H1 (cell line): ENCODE measurements around the gene GABRR2. TPM values are rescaled to one million over a fixed set of nuclear protein-coding genes. Genes with fewer than 3 reads are reported as not detected.

Source experiments
- CTCF ChIA-PET: fragments of 300-600 bp; sonication (Branson Sonifier 250); formaldehyde crosslinking; loops from one replicate; lab custom pipeline; 2021; ENCODE audit not compliant: partially characterized antibody; lab: Charles Lee
- POLR2A ChIA-PET: fragments of 300-600 bp; sonication (Branson Sonifier 250); formaldehyde crosslinking; loops from one replicate; lab custom pipeline; 2021; ENCODE audit warnings: inconsistent platforms; ENCODE audit not compliant: partially characterized antibody; lab: Charles Lee
- DNase-seq, 2 experiments: peaks; one replicate each; pipeline versions ENCODE4 v3.0.0 to v3.0.0-alpha.2; 2010 to 2022; ENCODE audit warnings: low spot score in 2 of 2, low read depth in 1 of 2, mixed read lengths in 1 of 2
- FAIRE-seq: peaks from 2 replicates; lab custom pipeline; 2011; peaks lifted over from hg19 to GRCh38; lab: Jason Lieb, UNC
- H2AFZ ChIP-seq: 2 replicates; pipeline ENCODE4 v1.8.1; 2012; ENCODE audit warnings: low read length, inconsistent platforms
- H2AK5ac ChIP-seq: 2 replicates; pipeline ENCODE4 v1.6.1; 2013; ENCODE audit warnings: low read depth, low read length
- H2BK120ac ChIP-seq: replicated peaks from 2 replicates; pipeline ENCODE3; 2013; ENCODE audit warnings: low read depth, low read length, inconsistent platforms
- H2BK12ac ChIP-seq: 2 replicates; pipeline ENCODE4 v1.6.1; 2013; ENCODE audit warnings: low read depth, low read length
- H2BK15ac ChIP-seq: 2 replicates; pipeline ENCODE4 v1.6.1; 2013; ENCODE audit warnings: low read length
- H2BK20ac ChIP-seq: 2 replicates; pipeline ENCODE4 v1.6.1; 2013; ENCODE audit warnings: low read length
- H2BK5ac ChIP-seq: 2 replicates; pipeline ENCODE4 v1.6.1; 2013; ENCODE audit warnings: low read depth, low read length
- H3K14ac ChIP-seq: 2 replicates; pipeline ENCODE4 v1.6.1; 2013; ENCODE audit warnings: inconsistent platforms; ENCODE audit not compliant: insufficient read length
- H3K18ac ChIP-seq: 2 replicates; pipeline ENCODE4 v1.6.1; 2013; ENCODE audit warnings: low read length; ENCODE audit errors: extremely low read depth
- H3K23ac ChIP-seq: 2 replicates; pipeline ENCODE4 v1.6.1; 2013; ENCODE audit warnings: inconsistent platforms; ENCODE audit not compliant: insufficient read length
- H3K23me2 ChIP-seq: 2 replicates; pipeline ENCODE4 v1.6.1; 2013; ENCODE audit warnings: low read depth, low read length
- H3K27ac ChIP-seq: 2 replicates; pipeline ENCODE4 v1.6.1; 2011; ENCODE audit warnings: low read depth, low read length, inconsistent platforms
- H3K27me3 ChIP-seq, 4 experiments: replicated peaks in 1 of 4; 1 replicate in 1 of 4; 2 replicates in 3 of 4; pipeline versions ENCODE4 v1.6.1 to v1.8.1; 2011 to 2013; ENCODE audit warnings: low read length in 3 of 4, mild to moderate bottlenecking in 3 of 4, inconsistent platforms in 2 of 4, mixed read lengths in 2 of 4, moderate library complexity in 1 of 4; ENCODE audit not compliant: control insufficient read depth in 3 of 4, insufficient read depth in 3 of 4; ENCODE audit errors: extremely low read depth in 1 of 4
- H3K36me3 ChIP-seq, 4 experiments: 2 replicates each; pipeline versions ENCODE4 v1.6.1 to v1.8.1; 2011 to 2013; ENCODE audit warnings: mild to moderate bottlenecking in 4 of 4, low read length in 3 of 4, moderate library complexity in 2 of 4, control low read depth in 1 of 4, inconsistent platforms in 1 of 4; ENCODE audit not compliant: insufficient read depth in 4 of 4, control insufficient read depth in 2 of 4
- H3K4ac ChIP-seq: replicated peaks from 2 replicates; pipeline ENCODE3; 2013; ENCODE audit warnings: low read length, low read depth, mixed read lengths, inconsistent platforms; ENCODE audit not compliant: insufficient read length
- H3K4me1 ChIP-seq, 4 experiments: replicated peaks in 1 of 4; 1 replicate in 1 of 4; 2 replicates in 3 of 4; pipeline versions ENCODE4 v1.6.1 to v1.8.1; 2011 to 2013; ENCODE audit warnings: low read length in 3 of 4, inconsistent platforms in 2 of 4, mixed read lengths in 1 of 4; ENCODE audit not compliant: insufficient read depth in 4 of 4, control insufficient read depth in 3 of 4
- H3K4me2 ChIP-seq, 2 experiments: 2 replicates each; pipeline versions ENCODE4 v1.6.1 to v1.8.1; 2011 to 2013; ENCODE audit warnings: low read depth in 2 of 2, low read length in 2 of 2, control low read depth in 1 of 2, inconsistent platforms in 1 of 2, mild to moderate bottlenecking in 1 of 2; ENCODE audit not compliant: insufficient read depth in 1 of 2
- H3K4me3 ChIP-seq, 4 experiments: fragments of 200-600, 300-600 bp in 1 of 4; sonication (generic), shearing (Covaris generic), sonication (Bioruptor Twin) in 1 of 4; 2 replicates each; pipeline versions ENCODE4 v1.5.1 to v1.8.1; 2011 to 2016; ENCODE audit warnings: low read length in 4 of 4, low read depth in 3 of 4, control low read depth in 2 of 4, inconsistent platforms in 2 of 4, mild to moderate bottlenecking in 2 of 4, mixed read lengths in 1 of 4, moderate library complexity in 1 of 4; ENCODE audit not compliant: insufficient read depth in 2 of 4; ENCODE audit errors: extremely low read depth in 1 of 4
- H3K56ac ChIP-seq: replicated peaks from 2 replicates; pipeline ENCODE3; 2013; ENCODE audit warnings: low read depth, mild to moderate bottlenecking, mixed read lengths, low read length, inconsistent platforms; ENCODE audit not compliant: insufficient read length
- H3K79me1 ChIP-seq: 2 replicates; pipeline ENCODE4 v1.6.1; 2013; ENCODE audit warnings: low read depth, low read length, control low read depth
- H3K79me2 ChIP-seq, 2 experiments: 2 replicates each; pipeline versions ENCODE4 v1.6.1 to v1.8.1; 2012 to 2013; ENCODE audit warnings: low read length in 2 of 2, mild to moderate bottlenecking in 2 of 2, inconsistent platforms in 1 of 2; ENCODE audit not compliant: insufficient read depth in 2 of 2, control insufficient read depth in 1 of 2
- H3K9ac ChIP-seq, 4 experiments: replicated peaks in 1 of 4; 1 replicate in 1 of 4; 2 replicates in 3 of 4; pipeline versions ENCODE4 v1.6.1 to v1.8.1; 2011 to 2013; ENCODE audit warnings: low read depth in 3 of 4, low read length in 3 of 4, control low read depth in 2 of 4, mild to moderate bottlenecking in 2 of 4, moderate library complexity in 2 of 4, inconsistent platforms in 1 of 4; ENCODE audit errors: extremely low read depth in 1 of 4
- H3K9me3 ChIP-seq, 2 experiments: 2 replicates each; pipeline versions ENCODE4 v1.6.1 to v1.8.1; 2012 to 2013; ENCODE audit warnings: mild to moderate bottlenecking in 2 of 2, moderate library complexity in 2 of 2, control low read depth in 1 of 2, inconsistent platforms in 1 of 2, low read depth in 1 of 2, low read length in 1 of 2, mixed read lengths in 1 of 2; ENCODE audit not compliant: insufficient read depth in 2 of 2
- H4K20me1 ChIP-seq, 2 experiments: replicated peaks in 1 of 2; 2 replicates each; pipeline versions ENCODE3 to v1.8.1; 2011 to 2013; ENCODE audit warnings: inconsistent platforms in 2 of 2, low read length in 2 of 2, mild to moderate bottlenecking in 1 of 2; ENCODE audit not compliant: insufficient read depth in 2 of 2, control insufficient read depth in 1 of 2
- H4K5ac ChIP-seq: 2 replicates; pipeline ENCODE4 v1.6.1; 2013; ENCODE audit warnings: low read length, low read depth, mixed read lengths, inconsistent platforms; ENCODE audit not compliant: insufficient read length
- H4K8ac ChIP-seq: 2 replicates; pipeline ENCODE4 v1.8.0; 2013; ENCODE audit warnings: mild to moderate bottlenecking, moderate library complexity, low read length, inconsistent platforms; ENCODE audit not compliant: insufficient read depth; ENCODE audit errors: extremely low read depth
- H4K91ac ChIP-seq: replicated peaks from 2 replicates; pipeline ENCODE3; 2013; ENCODE audit warnings: low read length, mixed read lengths, inconsistent platforms; ENCODE audit not compliant: insufficient read length
- CTBP2 ChIP-seq: IDR thresholded peaks from 2 replicates; pipeline ENCODE4 v1.7.0; 2011; ENCODE audit warnings: borderline replicate concordance, mild to moderate bottlenecking, moderate library complexity, mixed read lengths, low read length; ENCODE audit not compliant: insufficient read depth, insufficient read length
- JUND ChIP-seq: IDR thresholded peaks from 2 replicates; pipeline ENCODE4 v1.6.1; 2011; ENCODE audit warnings: mild to moderate bottlenecking, improper control_type of control experiment, low read length
- PHF8 ChIP-seq: fragments of 200-600 bp; sonication (generic); conservative IDR thresholded peaks from 2 replicates; pipeline ENCODE4 v1.7.1; 2012; ENCODE audit warnings: low read depth, mild to moderate bottlenecking, inconsistent platforms, low read length, moderate library complexity
- POLR2A ChIP-seq, 2 experiments: IDR thresholded peaks; 1 replicate in 1 of 2; 2 replicates in 1 of 2; pipeline ENCODE4 v1.6.1; 2011; ENCODE audit warnings: low read depth in 2 of 2, low read length in 2 of 2, mild to moderate bottlenecking in 2 of 2; ENCODE audit errors: control extremely low read depth in 1 of 2
- POLR2AphosphoS5 ChIP-seq: IDR thresholded peaks from 2 replicates; pipeline ENCODE4 v1.6.1; 2011; ENCODE audit warnings: low read depth, low read length
- RXRA ChIP-seq: IDR thresholded peaks from 2 replicates; pipeline ENCODE4 v1.6.1; 2011; ENCODE audit warnings: low read depth, mild to moderate bottlenecking, low read length, moderate library complexity; ENCODE audit not compliant: insufficient read depth
- SIRT6 ChIP-seq: IDR thresholded peaks from one replicate; pipeline ENCODE4 v1.7.1; 2012; ENCODE audit warnings: low read length, inconsistent platforms
- TAF1 ChIP-seq: IDR thresholded peaks from 2 replicates; pipeline ENCODE4 v1.6.1; 2011; ENCODE audit warnings: mild to moderate bottlenecking, low read depth, low read length
- WGBS, 2 experiments: shearing (Covaris generic) in 1 of 2; methylation state at CpG; one replicate each; pipeline versions ENCODE4 v1.1.6 to v1.1.7; 2013 to 2015; ENCODE audit warnings: low lambda C conversion rate in 2 of 2, mixed read lengths in 2 of 2, inconsistent platforms in 1 of 2, low coverage in 1 of 2, missing lambda C conversion rate in 1 of 2; ENCODE audit not compliant: insufficient replicate concordance in 2 of 2, insufficient coverage in 1 of 2, insufficient read length in 1 of 2; ENCODE audit errors: extremely low coverage in 1 of 2, missing lambda C conversion rate in 1 of 2; 5-methylcytosine and 5-hydroxymethylcytosine counted together
- polyA plus RNA-seq, 7 experiments: library from polyadenylated mRNA; depleted of rRNA in 3 of 7; stranded (reverse) in 5 of 7; unstranded in 2 of 7; fragments of >200 nt in 5 of 7; fragments of 200-250 nt in 2 of 7; gene quantifications; 1 replicate in 5 of 7; 2 replicates in 1 of 7; 4 replicates in 1 of 7; pipeline versions ENCODE4 v1.2.1 to v1.2.3, GENCODE V29; 2011 to 2013; ENCODE audit warnings: missing spikeins in 2 of 7, mixed read lengths in 2 of 7
- total RNA-seq: library from RNA; stranded (reverse); fragmentation: NEBNext Ultra II Directional; extraction: Animal tissue kit (Norgen Biotek cat#: 25700); gene quantifications from 2 replicates; pipeline ENCODE4 v1.2.1, GENCODE V29; 2021
- TF ChIP-seq, protein P1 (sequence below): IDR thresholded peaks from 2 replicates; pipeline ENCODE4 v1.6.1; 2011; ENCODE audit warnings: low read length, improper control_type of control experiment

The GABRR2 gene
- total and polyA plus RNA-seq, 2 of the 8 experiments (the other 6 are each of a cell fraction or from before 2014, with no cell fraction given), result not detected

DNA sequence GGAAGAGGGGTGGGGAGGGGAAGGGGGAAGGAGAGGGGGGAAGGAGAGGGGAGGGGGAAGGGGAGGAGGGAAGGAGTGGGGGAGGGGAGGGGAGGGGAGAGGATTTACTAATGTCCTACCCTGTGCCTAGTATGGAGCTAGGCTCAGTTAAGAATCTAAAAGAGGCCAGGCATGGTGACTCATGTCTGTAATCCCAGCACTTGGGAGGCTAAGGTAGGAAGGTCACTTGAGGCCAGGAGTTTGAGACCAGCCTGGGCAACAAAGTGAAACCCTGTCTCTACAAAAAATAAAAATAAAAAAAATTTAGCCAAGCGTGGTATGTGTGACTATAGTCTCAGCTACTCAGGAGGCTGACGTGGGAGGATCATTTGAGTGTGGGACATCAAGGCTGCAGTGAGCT is 24.5 kb upstream of the GABRR2 start:
- Histone ChIP-seq H3K9ac (no peak overlapping the region), H3K56ac (no peak overlapping the region), H2BK15ac (no peak overlapping the region), H2BK12ac (no peak overlapping the region), H4K5ac (no peak overlapping the region), H3K4ac (no peak overlapping the region), H2BK20ac (no peak overlapping the region), H3K23ac (no peak overlapping the region), H2AK5ac (no peak overlapping the region), H3K18ac (no peak overlapping the region), H3K23me2 (no peaks in the 10 kb centered on the region), H3K79me1 (no peaks in the 10 kb centered on the region), H3K27me3 (no peaks in the 10 kb centered on the region), H3K27ac (no peak overlapping the region), H4K91ac (no peak overlapping the region), H2BK5ac (no peak overlapping the region), H3K9me3 (no peaks in the 10 kb centered on the region), H3K14ac (no peak overlapping the region), H2AFZ (no peak overlapping the region), H3K4me1 (no peaks in the 10 kb centered on the region), H3K4me2 (no peak overlapping the region), H3K36me3 (peaks cover 0 to 3% (median 0%) of the 10 kb centered on the region in 4 experiments; a peak in 2 of 8 replicates), H4K20me1 (no peaks in the 10 kb centered on the region), H3K79me2 (no peaks in the 10 kb centered on the region), H4K8ac (no peak overlapping the region), H3K4me3 (no peak overlapping the region), H2BK120ac (no peak overlapping the region)
- 95% methylated on average over 2 of the region's 2 CpGs; no CpG with 5 or more reads in 1 of the 2 experiments for WGBS, 2 experiments
- FAIRE-seq (no peak), DNase-seq (no peak)
- TF ChIP-seq PHF8 (no peak), POLR2AphosphoS5 (no peak), JUND (no peak), SIRT6 (no peak), POLR2A (IDR thresholded peaks at IDR 0.05; ENCODE audit: control extremely low read depth in 1 of 2, low read depth in 2 of 2, low read length in 2 of 2) (no peak), CTBP2 (no peak), RXRA (no peak), TAF1 (no peak)
- TF ChIP-seq, protein P1, sequence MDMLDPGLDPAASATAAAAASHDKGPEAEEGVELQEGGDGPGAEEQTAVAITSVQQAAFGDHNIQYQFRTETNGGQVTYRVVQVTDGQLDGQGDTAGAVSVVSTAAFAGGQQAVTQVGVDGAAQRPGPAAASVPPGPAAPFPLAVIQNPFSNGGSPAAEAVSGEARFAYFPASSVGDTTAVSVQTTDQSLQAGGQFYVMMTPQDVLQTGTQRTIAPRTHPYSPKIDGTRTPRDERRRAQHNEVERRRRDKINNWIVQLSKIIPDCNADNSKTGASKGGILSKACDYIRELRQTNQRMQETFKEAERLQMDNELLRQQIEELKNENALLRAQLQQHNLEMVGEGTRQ, result no peak
- ChIA-PET CTCF (interaction anchor here (0.6 to 3.2 kb wide), 3 partner anchors 26 to 33 kb away, joined by 3 to 15 read pairs (median 4); no protein-coding TSS in a partner anchor), POLR2A (interaction anchor here (1.2 to 3.6 kb wide), 2 partner anchors 13 to 177 kb away, joined by 3 to 17 read pairs; partner anchors contain the start of gene UBE2J1)
